Uterus (tissue), 2 donors: Measurements from ENCODE around the gene RPGRIP1L.

Source experiments
- POLR2A ChIP-seq, 2 donors: fragments of 450-650 bp; IDR thresholded peaks; one replicate each; pipeline ENCODE4 v1.6.1; 2016; ENCODE audit warnings: antibody characterized with exemption in 2 of 2, mild to moderate bottlenecking in 1 of 2, moderate library complexity in 1 of 2
- TF ChIP-seq, protein P1 (sequence below), 4 experiments: fragments of 200-600 bp in 2 of 4; fragments of 450-650 bp in 2 of 4; sonication (generic) in 2 of 4; IDR thresholded peaks; one replicate each; pipeline ENCODE4 v1.5.1; 2016 to 2019; ENCODE audit warnings: antibody characterized with exemption in 4 of 4, mild to moderate bottlenecking in 2 of 4, moderate library complexity in 1 of 4

DNA sequence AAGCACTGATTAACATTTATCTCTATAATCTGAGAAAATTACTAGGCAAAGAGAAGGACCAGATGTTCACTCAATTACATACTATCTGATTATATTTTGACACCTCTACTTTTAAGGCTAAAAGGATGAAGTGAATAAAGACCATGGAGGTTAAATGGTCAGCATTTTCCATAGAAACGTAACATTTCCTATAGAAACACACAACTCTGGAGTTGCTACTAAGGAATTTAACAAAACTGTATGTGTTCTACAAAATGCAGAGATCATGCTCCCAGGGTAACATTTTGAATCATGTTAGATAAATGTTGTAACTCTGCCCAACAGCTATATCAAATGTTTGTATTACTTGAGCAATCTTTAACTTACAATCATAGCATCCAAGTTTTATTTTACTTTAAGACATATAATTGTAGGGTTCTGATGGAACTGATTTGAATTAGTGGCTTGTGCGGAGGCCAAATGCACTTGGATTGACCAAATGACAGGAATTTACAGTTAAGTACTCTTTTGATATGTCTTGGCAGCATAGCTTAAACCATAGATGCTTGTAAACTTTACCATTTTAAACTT, 97.7 kb downstream of the RPGRIP1L start:
- TF ChIP-seq, protein P1, sequence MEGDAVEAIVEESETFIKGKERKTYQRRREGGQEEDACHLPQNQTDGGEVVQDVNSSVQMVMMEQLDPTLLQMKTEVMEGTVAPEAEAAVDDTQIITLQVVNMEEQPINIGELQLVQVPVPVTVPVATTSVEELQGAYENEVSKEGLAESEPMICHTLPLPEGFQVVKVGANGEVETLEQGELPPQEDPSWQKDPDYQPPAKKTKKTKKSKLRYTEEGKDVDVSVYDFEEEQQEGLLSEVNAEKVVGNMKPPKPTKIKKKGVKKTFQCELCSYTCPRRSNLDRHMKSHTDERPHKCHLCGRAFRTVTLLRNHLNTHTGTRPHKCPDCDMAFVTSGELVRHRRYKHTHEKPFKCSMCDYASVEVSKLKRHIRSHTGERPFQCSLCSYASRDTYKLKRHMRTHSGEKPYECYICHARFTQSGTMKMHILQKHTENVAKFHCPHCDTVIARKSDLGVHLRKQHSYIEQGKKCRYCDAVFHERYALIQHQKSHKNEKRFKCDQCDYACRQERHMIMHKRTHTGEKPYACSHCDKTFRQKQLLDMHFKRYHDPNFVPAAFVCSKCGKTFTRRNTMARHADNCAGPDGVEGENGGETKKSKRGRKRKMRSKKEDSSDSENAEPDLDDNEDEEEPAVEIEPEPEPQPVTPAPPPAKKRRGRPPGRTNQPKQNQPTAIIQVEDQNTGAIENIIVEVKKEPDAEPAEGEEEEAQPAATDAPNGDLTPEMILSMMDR (IDR thresholded peaks at IDR 0.05): no peak
- no peak for TF ChIP-seq POLR2A (IDR thresholded peaks at IDR 0.05)
